H9 (cell line): ENCODE measurements around the gene LINC01488. TPM values are rescaled to one million over a fixed set of nuclear protein-coding genes. Genes with fewer than 3 reads are reported as not detected.

Experiments
- DNase-seq: peaks from one replicate; pipeline ENCODE4 v3.0.0-alpha.2; 2017
- H2AFZ ChIP-seq: one replicate; pipeline ENCODE4 v1.6.1; 2013; ENCODE audit warnings: mild to moderate bottlenecking, low read length, control low read depth, moderate library complexity
- H2AK5ac ChIP-seq: 2 replicates; pipeline ENCODE4 v1.6.1; 2013; ENCODE audit warnings: low read length, control low read depth, mixed read lengths; ENCODE audit not compliant: insufficient read length
- H2BK120ac ChIP-seq: one replicate; pipeline ENCODE4 v1.6.1; 2013; ENCODE audit warnings: low read depth, mild to moderate bottlenecking, low read length, control low read depth, inconsistent platforms; ENCODE audit not compliant: poor library complexity, severe bottlenecking
- H2BK12ac ChIP-seq: 2 replicates; pipeline ENCODE4 v1.6.1; 2013; ENCODE audit warnings: low read length, control low read depth, mixed read lengths, low read depth; ENCODE audit not compliant: insufficient read length
- H2BK15ac ChIP-seq: 2 replicates; pipeline ENCODE4 v1.6.1; 2013; ENCODE audit warnings: low read depth, low read length, control low read depth
- H2BK20ac ChIP-seq: one replicate; pipeline ENCODE4 v1.6.1; 2013; ENCODE audit warnings: low read depth, mild to moderate bottlenecking, low read length, control low read depth, inconsistent platforms; ENCODE audit not compliant: poor library complexity, severe bottlenecking
- H2BK5ac ChIP-seq: 2 replicates; pipeline ENCODE4 v1.6.1; 2013; ENCODE audit warnings: low read length, control low read depth, mixed read lengths; ENCODE audit not compliant: insufficient read length
- H3K14ac ChIP-seq: 2 replicates; pipeline ENCODE4 v1.6.1; 2013; ENCODE audit warnings: low read length, control low read depth; ENCODE audit not compliant: insufficient read depth
- H3K18ac ChIP-seq: 2 replicates; pipeline ENCODE4 v1.6.1; 2013; ENCODE audit warnings: low read depth, mild to moderate bottlenecking, mixed read lengths, low read length, control low read depth; ENCODE audit not compliant: insufficient read length
- H3K23ac ChIP-seq: 2 replicates; pipeline ENCODE4 v1.6.1; 2013; ENCODE audit warnings: low read length, control low read depth, mixed read lengths, low read depth; ENCODE audit not compliant: insufficient read length
- H3K23me2 ChIP-seq: 2 replicates; pipeline ENCODE4 v1.6.1; 2013; ENCODE audit warnings: low read depth, mild to moderate bottlenecking, mixed read lengths, low read length, control low read depth; ENCODE audit not compliant: insufficient read length, poor library complexity, severe bottlenecking
- H3K27ac ChIP-seq: 2 replicates; pipeline ENCODE4 v1.5.1; 2013; ENCODE audit warnings: low read length, control low read depth, mixed read lengths, low read depth; ENCODE audit not compliant: insufficient read length
- H3K27me3 ChIP-seq: 2 replicates; pipeline ENCODE4 v1.6.1; 2013; ENCODE audit warnings: low read length, control low read depth, inconsistent platforms; ENCODE audit not compliant: insufficient read depth
- H3K4ac ChIP-seq: 2 replicates; pipeline ENCODE4 v1.6.1; 2013; ENCODE audit warnings: low read depth, mild to moderate bottlenecking, control low read depth, inconsistent platforms, low read length, moderate library complexity
- H3K4me1 ChIP-seq: 2 replicates; pipeline ENCODE4 v1.6.1; 2013; ENCODE audit warnings: low read length, control low read depth, inconsistent platforms; ENCODE audit not compliant: insufficient read depth
- H3K4me2 ChIP-seq: 2 replicates; pipeline ENCODE4 v1.6.1; 2013; ENCODE audit warnings: low read length, control low read depth, mixed read lengths; ENCODE audit not compliant: insufficient read length, insufficient read depth
- H3K56ac ChIP-seq: 2 replicates; pipeline ENCODE4 v1.6.1; 2013; ENCODE audit warnings: low read depth, mild to moderate bottlenecking, mixed read lengths, low read length, control low read depth; ENCODE audit not compliant: insufficient read length
- H3K79me1 ChIP-seq: 2 replicates; pipeline ENCODE4 v1.6.1; 2013; ENCODE audit warnings: low read depth, mild to moderate bottlenecking, moderate library complexity, low read length, control low read depth, inconsistent platforms; ENCODE audit not compliant: insufficient read depth, poor library complexity, severe bottlenecking
- H3K79me2 ChIP-seq: 2 replicates; pipeline ENCODE4 v1.6.1; 2013; ENCODE audit warnings: low read length, control low read depth, inconsistent platforms; ENCODE audit not compliant: insufficient read depth
- H3K9ac ChIP-seq: 2 replicates; pipeline ENCODE4 v1.6.1; 2013; ENCODE audit warnings: low read length, control low read depth, mixed read lengths; ENCODE audit not compliant: insufficient read length; ENCODE audit errors: extremely low read depth
- H3K9me3 ChIP-seq: one replicate; pipeline ENCODE4 v1.6.1; 2013; ENCODE audit warnings: low read depth, low read length, inconsistent platforms; ENCODE audit not compliant: control insufficient read depth
- H3T11ph ChIP-seq: one replicate; pipeline ENCODE4 v1.6.1; 2013; ENCODE audit warnings: mild to moderate bottlenecking, low read length, control low read depth, inconsistent platforms
- H4K20me1 ChIP-seq: one replicate; pipeline ENCODE4 v1.6.1; 2013; ENCODE audit not compliant: control insufficient read depth, insufficient read length, insufficient read depth
- H4K5ac ChIP-seq: 2 replicates; pipeline ENCODE4 v1.6.1; 2013; ENCODE audit warnings: low read depth, mild to moderate bottlenecking, mixed read lengths, low read length, control low read depth; ENCODE audit not compliant: insufficient read length
- H4K8ac ChIP-seq: replicated peaks from 2 replicates; pipeline ENCODE4 v1.6.1; 2013; ENCODE audit warnings: low read length, control low read depth, mixed read lengths, low read depth; ENCODE audit not compliant: insufficient read length
- H4K91ac ChIP-seq: 2 replicates; pipeline ENCODE4 v1.6.1; 2013; ENCODE audit warnings: low read depth, mild to moderate bottlenecking, moderate library complexity, mixed read lengths, low read length, control low read depth; ENCODE audit not compliant: insufficient read length
- H3K27ac Mint-ChIP-seq, 3 experiments: 2 replicates in 2 of 3; 3 replicates in 1 of 3; pipeline ENCODE4 v1.8.0; 2020 to 2021; ENCODE audit warnings: mixed read lengths in 3 of 3, mild to moderate bottlenecking in 1 of 3, moderate library complexity in 1 of 3
- H3K27me3 Mint-ChIP-seq: 2 replicates; pipeline ENCODE4 v1.8.0; 2021; ENCODE audit warnings: low read depth, mild to moderate bottlenecking, moderate library complexity, mixed read lengths
- H3K36me3 Mint-ChIP-seq, 3 experiments: 2 replicates in 2 of 3; 3 replicates in 1 of 3; pipeline ENCODE4 v1.8.0; 2020 to 2021; ENCODE audit warnings: low read depth in 3 of 3, mixed read lengths in 3 of 3; ENCODE audit not compliant: insufficient read depth in 1 of 3
- H3K4me1 Mint-ChIP-seq, 2 experiments: 2 replicates each; pipeline ENCODE4 v1.8.0; 2020; ENCODE audit warnings: mixed read lengths in 2 of 2
- H3K4me3 Mint-ChIP-seq, 2 experiments: 2 replicates in 1 of 2; 3 replicates in 1 of 2; pipeline ENCODE4 v1.8.0; 2020 to 2021; ENCODE audit warnings: mild to moderate bottlenecking in 2 of 2, mixed read lengths in 2 of 2, moderate library complexity in 1 of 2
- H3K9me3 Mint-ChIP-seq, 2 experiments: 2 replicates in 1 of 2; 3 replicates in 1 of 2; pipeline ENCODE4 v1.8.0; 2020; ENCODE audit warnings: mild to moderate bottlenecking in 2 of 2, mixed read lengths in 2 of 2, moderate library complexity in 1 of 2
- CTCF ChIP-seq: fragments of 200-600 bp; sonication (generic); conservative IDR thresholded peaks from 3 replicates; pipeline ENCODE4 v1.8.0; 2021; ENCODE audit warnings: antibody characterized with exemption, mild to moderate bottlenecking
- WGBS: extraction: QIAGEN DNeasy Blood & Tissue Kit; methylation state at CpG from one replicate; pipeline ENCODE4 v1.1.7; 2013; ENCODE audit warnings: missing lambda C conversion rate, low lambda C conversion rate, mixed read lengths; ENCODE audit not compliant: insufficient read length; ENCODE audit errors: extremely low coverage; 5-methylcytosine and 5-hydroxymethylcytosine counted together
- total RNA-seq: library from RNA; stranded (reverse); gene quantifications from 2 replicates; pipeline ENCODE4 v1.2.1, GENCODE V29; 2021

Gene LINC01488
- total RNA-seq, 1 experiment from 2014 or later = not detected

- no peak for TF ChIP-seq CTCF
- no peak overlapping the region for H3T11ph ChIP-seq
- no CpG with 5 or more reads among the region's 5 CpGs for WGBS
- H2AFZ ChIP-seq = no peak overlapping the region
- H4K91ac ChIP-seq = no peak overlapping the region
- H3K4me2 ChIP-seq = no peak overlapping the region
- H3K23me2 ChIP-seq = no peaks in the 10 kb centered on the region
- H3K4ac ChIP-seq = no peak overlapping the region
- no peaks in the 10 kb centered on the region for H3K4me1 ChIP-seq
- no peak overlapping the region for H4K5ac ChIP-seq
- no peaks in the 10 kb centered on the region for H3K27me3 ChIP-seq
- no peaks in the 10 kb centered on the region for H3K79me1 ChIP-seq
- no peak overlapping the region for H3K27ac ChIP-seq
- no peak overlapping the region for H2BK120ac ChIP-seq
- no peak overlapping the region for H4K8ac ChIP-seq
- H3K14ac ChIP-seq = no peak overlapping the region
- DNase-seq = no peak
- H3K23ac ChIP-seq = no peak overlapping the region
- no peak overlapping the region for H2BK15ac ChIP-seq
- no peak overlapping the region for H2BK12ac ChIP-seq
- Mint-ChIP-seq H3K9me3 (peaks cover 24 to 30% of the 10 kb centered on the region in 2 experiments), H3K36me3 (peaks cover 13 to 36% (median 13%) of the 10 kb centered on the region in 3 experiments), H3K27me3 (peaks cover 26% of the 10 kb centered on the region), H3K4me3 (no peak overlapping the region), H3K4me1 (peaks cover 4 to 5% of the 10 kb centered on the region in 2 experiments; a peak in 3 of 4 replicates), H3K27ac (no peak overlapping the region)
- no peak overlapping the region for H3K18ac ChIP-seq
- H2BK5ac ChIP-seq = no peak overlapping the region
- H3K9ac ChIP-seq = no peak overlapping the region
- H4K20me1 ChIP-seq = no peaks in the 10 kb centered on the region
- H3K9me3 ChIP-seq = no peaks in the 10 kb centered on the region
- H3K56ac ChIP-seq = no peak overlapping the region
- H2BK20ac ChIP-seq = no peak overlapping the region
- H2AK5ac ChIP-seq = no peak overlapping the region
- H3K79me2 ChIP-seq = no peaks in the 10 kb centered on the region
These were observed 33.3 kb downstream of the LINC01488 start for GRCh38 chr11:69514771-69515170.
